GM23248 (cell line): ENCODE results near the gene PRDM16. TPM values are rescaled to one million over a fixed set of nuclear protein-coding genes. Genes with fewer than 3 reads are reported as not detected.

Experiments
- DNase-seq: peaks from one replicate; pipeline ENCODE4 v3.0.0-alpha.2; 2015
- H2AFZ ChIP-seq: fragments of 200-600 bp; sonication (generic); 2 replicates; pipeline ENCODE4 v1.6.1; 2016; ENCODE audit warnings: antibody characterized with exemption
- H3F3A ChIP-seq: fragments of 200-600 bp; sonication (generic); 2 replicates; pipeline ENCODE4 v1.6.1; 2016; ENCODE audit warnings: mild to moderate bottlenecking, antibody characterized with exemption, mixed run types; ENCODE audit not compliant: insufficient read depth
- H3K27ac ChIP-seq: fragments of 200-600 bp; sonication (generic); 2 replicates; pipeline ENCODE4 v1.5.1; 2016; ENCODE audit warnings: mild to moderate bottlenecking
- H3K27me3 ChIP-seq: fragments of 200-600 bp; sonication (generic); replicated peaks from 2 replicates; pipeline ENCODE4 v1.6.1; 2016; ENCODE audit warnings: mild to moderate bottlenecking; ENCODE audit not compliant: insufficient read depth
- H3K36me3 ChIP-seq: fragments of 200-600 bp; sonication (generic); 2 replicates; pipeline ENCODE4 v1.6.1; 2016; ENCODE audit warnings: low read depth, mild to moderate bottlenecking
- H3K4me1 ChIP-seq: fragments of 200-600 bp; sonication (generic); 2 replicates; pipeline ENCODE4 v1.6.1; 2016; ENCODE audit warnings: mild to moderate bottlenecking; ENCODE audit not compliant: insufficient read depth
- H3K4me2 ChIP-seq: fragments of 200-600 bp; sonication (generic); one replicate; pipeline ENCODE4 v1.6.1; 2016; ENCODE audit warnings: mild to moderate bottlenecking; ENCODE audit not compliant: unreplicated experiment
- H3K4me3 ChIP-seq: fragments of 200-600 bp; sonication (generic); 2 replicates; pipeline ENCODE4 v1.5.1; 2016; ENCODE audit warnings: mild to moderate bottlenecking
- H3K79me2 ChIP-seq: fragments of 200-600 bp; sonication (generic); 2 replicates; pipeline ENCODE4 v1.6.1; 2016; ENCODE audit warnings: mild to moderate bottlenecking; ENCODE audit not compliant: insufficient read depth
- H3K9ac ChIP-seq: fragments of 200-600 bp; sonication (generic); 2 replicates; pipeline ENCODE4 v1.6.1; 2016; ENCODE audit warnings: mild to moderate bottlenecking
- H3K9me2 ChIP-seq: fragments of 200-600 bp; sonication (generic); 2 replicates; pipeline ENCODE4 v1.6.1; 2016; ENCODE audit warnings: mixed run types, mild to moderate bottlenecking, moderate library complexity; ENCODE audit not compliant: insufficient read depth
- H3K9me3 ChIP-seq: fragments of 200-600 bp; sonication (generic); one replicate; pipeline ENCODE4 v1.6.1; 2017; ENCODE audit warnings: low read depth
- H4K20me1 ChIP-seq: fragments of 200-600 bp; sonication (generic); 2 replicates; pipeline ENCODE4 v1.6.0; 2016; ENCODE audit not compliant: insufficient read depth
- EZH2 ChIP-seq: fragments of 200-600 bp; sonication (generic); IDR thresholded peaks from 2 replicates; pipeline ENCODE4 v1.6.1; 2018; ENCODE audit warnings: antibody characterized with exemption, mild to moderate bottlenecking; ENCODE audit not compliant: insufficient read depth, poor library complexity, severe bottlenecking
- EZH2phosphoT487 ChIP-seq: fragments of 200-600 bp; sonication (generic); IDR thresholded peaks from 2 replicates; pipeline ENCODE4 v1.6.1; 2018; ENCODE audit warnings: antibody characterized with exemption, moderate library complexity, mild to moderate bottlenecking, low read depth; ENCODE audit not compliant: insufficient read depth
- WGBS, 2 experiments: methylation state at CpG; one replicate each; pipeline ENCODE4 v1.1.6; 2015 to 2017; ENCODE audit warnings: low lambda C conversion rate in 2 of 2, low coverage in 1 of 2; ENCODE audit errors: missing lambda C conversion rate in 2 of 2; 5-methylcytosine and 5-hydroxymethylcytosine counted together
- in situ Hi-C: fragments of 300-500 bp; cut with MboI; formaldehyde crosslinking; loops from 2 replicates; pipeline ENCODE4 v1.15.0; 2020
- polyA plus RNA-seq: library from polyadenylated mRNA; unstranded; fragments of >200 nt; fragmentation: Nextera tagmentation; extraction: Ambion mirVana; gene quantifications from 2 replicates; pipeline ENCODE4 v1.2.1, GENCODE V29; 2016
- total RNA-seq: library from RNA; depleted of rRNA; stranded (reverse); fragments of >200 nt; shearing (Covaris generic); gene quantifications from 2 replicates; pipeline ENCODE4 v1.2.3, GENCODE V29; 2014

Gene PRDM16
- total and polyA plus RNA-seq, 2 experiments from 2014 or later: 0.18 TPM; not detected in 1

GRCh38 chr1:3295846-3296245 is 226.8 kb downstream of the PRDM16 start:
- no peaks in the 10 kb centered on the region for H3K79me2 ChIP-seq
- H3K4me3 ChIP-seq: no peak overlapping the region
- no peak overlapping the region for H3K9ac ChIP-seq
- H3K9me3 ChIP-seq: no peaks in the 10 kb centered on the region
- TF ChIP-seq EZH2: no peak
- TF ChIP-seq EZH2phosphoT487: no peak
- H3K9me2 ChIP-seq: no peaks in the 10 kb centered on the region
- H2AFZ ChIP-seq: no peak overlapping the region
- no peak for DNase-seq
- H4K20me1 ChIP-seq: no peaks in the 10 kb centered on the region
- H3K36me3 ChIP-seq: no peaks in the 10 kb centered on the region
- peaks cover 50% of the 10 kb centered on the region for H3K27me3 ChIP-seq
- H3K27ac ChIP-seq: no peak overlapping the region
- no peaks in the 10 kb centered on the region for H3F3A ChIP-seq
- H3K4me2 ChIP-seq: no peak overlapping the region
- no peaks in the 10 kb centered on the region for H3K4me1 ChIP-seq
- 68 to 69% methylated on average over 12 of the region's 12 CpGs for WGBS, 2 experiments
- in situ Hi-C loops: no loop called here

- H3K4me1 ChIP-seq: no peaks in the 10 kb centered on the region
- H4K20me1 ChIP-seq: no peaks in the 10 kb centered on the region
- no peaks in the 10 kb centered on the region for H3F3A ChIP-seq
- no peak overlapping the region for H3K27ac ChIP-seq
- H3K27me3 ChIP-seq: peaks cover 48% of the 10 kb centered on the region
- no peak for DNase-seq
- 23 to 24% methylated on average over 11 of the region's 11 CpGs for WGBS, 2 experiments
- no peak overlapping the region for H3K4me2 ChIP-seq
- H3K9me3 ChIP-seq: no peaks in the 10 kb centered on the region
- no peaks in the 10 kb centered on the region for H3K9me2 ChIP-seq
- H3K9ac ChIP-seq: no peak overlapping the region
- no peak overlapping the region for H3K4me3 ChIP-seq
- H2AFZ ChIP-seq: no peak overlapping the region
- no peaks in the 10 kb centered on the region for H3K79me2 ChIP-seq
- no peak for TF ChIP-seq EZH2
- no peak for TF ChIP-seq EZH2phosphoT487
- no peaks in the 10 kb centered on the region for H3K36me3 ChIP-seq
- in situ Hi-C loops: no loop called here
Measured at GRCh38 chr1:3296326-3296725, 227.3 kb downstream of the PRDM16 start.

- H3K9me3 ChIP-seq: no peaks in the 10 kb centered on the region
- no peaks in the 10 kb centered on the region for H3K79me2 ChIP-seq
- no peaks in the 10 kb centered on the region for H4K20me1 ChIP-seq
- WGBS, 2 experiments: 79 to 83% methylated on average over 16 of the region's 16 CpGs
- no peaks in the 10 kb centered on the region for H3K36me3 ChIP-seq
- DNase-seq: no peak
- in situ Hi-C loops: no loop called here
- TF ChIP-seq EZH2phosphoT487 (no peak), EZH2 (no peak)
- peaks cover 51% of the 10 kb centered on the region for H3K27me3 ChIP-seq
- no peak overlapping the region for H3K9ac ChIP-seq
- no peak overlapping the region for H3K4me3 ChIP-seq
- no peak overlapping the region for H3K4me2 ChIP-seq
- H3K9me2 ChIP-seq: no peaks in the 10 kb centered on the region
- no peak overlapping the region for H3K27ac ChIP-seq
- no peaks in the 10 kb centered on the region for H3K4me1 ChIP-seq
- H2AFZ ChIP-seq: no peak overlapping the region
- H3F3A ChIP-seq: no peaks in the 10 kb centered on the region
Measured at GRCh38 chr1:3296826-3297225, 227.8 kb downstream of the PRDM16 start.

- WGBS, 2 experiments: 50 to 58% methylated on average over 7 of the region's 7 CpGs
- TF ChIP-seq EZH2 (no peak), EZH2phosphoT487 (no peak)
Measured at GRCh38 chr1:3297756-3298155, 228.8 kb downstream of the PRDM16 start.

DNA sequence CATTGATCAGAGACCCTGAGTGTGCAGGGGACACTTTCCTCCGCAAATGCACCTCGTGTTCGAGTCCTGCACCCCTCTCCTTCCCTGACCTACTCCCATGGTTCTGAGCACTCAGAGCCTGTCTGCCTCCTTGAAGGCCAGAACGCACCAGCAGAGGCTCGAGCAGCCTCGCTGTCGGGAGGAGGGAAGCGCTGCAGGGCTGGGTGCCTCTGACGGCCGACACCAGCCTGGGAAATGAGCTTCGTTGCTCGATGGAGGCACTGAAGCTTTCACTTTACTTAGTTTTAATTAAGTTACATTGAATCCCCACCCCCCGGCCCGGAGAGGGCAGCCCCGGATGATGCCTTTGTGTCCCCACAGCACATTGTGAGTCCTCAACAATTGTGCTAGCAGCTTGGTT is 229.2 kb downstream of the PRDM16 start:
- in situ Hi-C loops: no loop called here

More at GRCh38 chr1:3297756-3298155, 228.8 kb downstream of the PRDM16 start:
- Histone ChIP-seq H3K9me2 (no peaks in the 10 kb centered on the region), H3K4me3 (no peak overlapping the region), H4K20me1 (no peaks in the 10 kb centered on the region), H3F3A (no peaks in the 10 kb centered on the region), H3K4me1 (no peaks in the 10 kb centered on the region), H3K79me2 (no peaks in the 10 kb centered on the region), H3K27me3 (peaks cover 56% of the 10 kb centered on the region), H2AFZ (no peak overlapping the region), H3K9me3 (no peaks in the 10 kb centered on the region), H3K27ac (no peak overlapping the region), H3K4me2 (no peak overlapping the region), H3K9ac (no peak overlapping the region), H3K36me3 (no peaks in the 10 kb centered on the region)
- in situ Hi-C loops: no loop called here
- DNase-seq: no peak

More for the DNA sequence above, 229.2 kb downstream of the PRDM16 start:
- Histone ChIP-seq H2AFZ (no peak overlapping the region), H4K20me1 (no peaks in the 10 kb centered on the region), H3F3A (no peaks in the 10 kb centered on the region), H3K4me3 (no peak overlapping the region), H3K9me3 (no peaks in the 10 kb centered on the region), H3K27ac (no peak overlapping the region), H3K36me3 (no peaks in the 10 kb centered on the region), H3K79me2 (no peaks in the 10 kb centered on the region), H3K9ac (no peak overlapping the region), H3K9me2 (no peaks in the 10 kb centered on the region), H3K27me3 (peaks cover 52% of the 10 kb centered on the region), H3K4me1 (no peaks in the 10 kb centered on the region), H3K4me2 (no peak overlapping the region)
- 82 to 83% methylated on average over 15 of the region's 15 CpGs for WGBS, 2 experiments
- TF ChIP-seq EZH2phosphoT487: no peak
- TF ChIP-seq EZH2: no peak
- no peak for DNase-seq
